WTC11 (cell line): ENCODE measurements around the gene EMP1. TPM values are rescaled to one million over a fixed set of nuclear protein-coding genes. Genes with fewer than 3 reads are reported as not detected.
A peak's percentile ranks its signal among the peaks of the same experiment; 100 is the strongest.

ENCODE experiments used
- ATAC-seq: fragments of 200-7000 bp; cut with Tn5 transposase; 2 replicates; pipeline ENCODE4 v1.10.0; 2021; ENCODE audit warnings: mild to moderate bottlenecking, moderate library complexity
- CTCF ChIA-PET: fragments of 300-600 bp; sonication (Branson Sonifier 250); formaldehyde crosslinking; loops from one replicate; lab custom pipeline; 2021; ENCODE audit warnings: antibody characterized with exemption; lab: Charles Lee
- POLR2A ChIA-PET: fragments of 350-600 bp; sonication (Branson Sonifier 250); formaldehyde crosslinking; loops from one replicate; lab custom pipeline; 2021; ENCODE audit warnings: antibody characterized with exemption; lab: Charles Lee
- DNase-seq: peaks from one replicate; pipeline ENCODE4 v3.0.0; 2021; ENCODE audit warnings: low spot score
- H3K27ac Mint-ChIP-seq: 2 replicates; pipeline ENCODE4 v1.8.0; 2021; ENCODE audit warnings: mixed read lengths
- H3K27me3 Mint-ChIP-seq: 2 replicates; pipeline ENCODE4 v1.8.0; 2021; ENCODE audit warnings: low read depth, mild to moderate bottlenecking, moderate library complexity, mixed read lengths
- H3K36me3 Mint-ChIP-seq: 2 replicates; pipeline ENCODE4 v1.8.0; 2021; ENCODE audit warnings: mixed read lengths
- H3K4me1 Mint-ChIP-seq: 2 replicates; pipeline ENCODE4 v1.8.0; 2022; ENCODE audit warnings: mixed read lengths
- H3K4me3 Mint-ChIP-seq: 2 replicates; pipeline ENCODE4 v1.8.0; 2021; ENCODE audit warnings: mild to moderate bottlenecking, moderate library complexity, mixed read lengths
- H3K9me3 Mint-ChIP-seq: 2 replicates; pipeline ENCODE4 v1.8.0; 2021; ENCODE audit warnings: mixed read lengths
- ATF1 ChIP-seq: sonication (generic); formaldehyde crosslinking; IDR thresholded peaks from 2 replicates; pipeline ENCODE4 v1.8.1; 2023; ENCODE audit warnings: mild to moderate bottlenecking, moderate library complexity, missing genetic modification reagents
- E2F5 ChIP-seq: sonication (generic); formaldehyde crosslinking; IDR thresholded peaks from 2 replicates; pipeline ENCODE4 v1.8.1; 2022; ENCODE audit warnings: mild to moderate bottlenecking, moderate library complexity, missing genetic modification reagents
- FOXK1 ChIP-seq: sonication (generic); formaldehyde crosslinking; IDR thresholded peaks from 2 replicates; pipeline ENCODE4 v1.8.0; 2022; ENCODE audit warnings: mild to moderate bottlenecking, moderate library complexity, missing genetic modification reagents
- HMGA2 ChIP-seq: fragments of 250-450 bp; sonication (Bioruptor Pico); IDR thresholded peaks from 2 replicates; pipeline ENCODE4 v1.4.0; 2021; ENCODE audit warnings: mild to moderate bottlenecking, moderate library complexity
- KAT7 ChIP-seq: sonication (generic); formaldehyde crosslinking; IDR thresholded peaks from 2 replicates; pipeline ENCODE4 v1.8.1; 2023; ENCODE audit warnings: missing genetic modification reagents, mild to moderate bottlenecking, borderline replicate concordance
- MXD4 ChIP-seq: fragments of 250-450 bp; sonication (Bioruptor Pico); IDR thresholded peaks from 2 replicates; pipeline ENCODE4 v1.8.0; 2021; ENCODE audit warnings: mild to moderate bottlenecking, moderate library complexity, borderline replicate concordance
- NFATC4 ChIP-seq: fragments of 250-450 bp; sonication (Bioruptor Pico); IDR thresholded peaks from 2 replicates; pipeline ENCODE4 v1.9.0; 2021; ENCODE audit warnings: mild to moderate bottlenecking
- NR1H2 ChIP-seq: sonication (generic); formaldehyde crosslinking; IDR thresholded peaks from 2 replicates; pipeline ENCODE4 v1.9.0; 2021; ENCODE audit warnings: mild to moderate bottlenecking, moderate library complexity, missing genetic modification reagents
- NR3C1 ChIP-seq: sonication (generic); formaldehyde crosslinking; conservative IDR thresholded peaks from 2 replicates; pipeline ENCODE4 v1.8.1; 2023; ENCODE audit warnings: low read depth, mild to moderate bottlenecking, missing genetic modification reagents
- SMAD3 ChIP-seq: sonication (generic); formaldehyde crosslinking; IDR thresholded peaks from 2 replicates; pipeline ENCODE4 v1.8.0; 2022; ENCODE audit warnings: missing genetic modification reagents, mild to moderate bottlenecking, borderline replicate concordance
- STAT6 ChIP-seq: sonication (generic); formaldehyde crosslinking; conservative IDR thresholded peaks from 2 replicates; pipeline ENCODE4 v1.8.1; 2023; ENCODE audit warnings: mild to moderate bottlenecking, low read depth, missing genetic modification reagents, moderate library complexity
- TP53 ChIP-seq: sonication (generic); formaldehyde crosslinking; IDR thresholded peaks from 2 replicates; pipeline ENCODE4 v1.8.1; 2023; ENCODE audit warnings: mild to moderate bottlenecking, missing genetic modification reagents
- ZNF232 ChIP-seq: sonication (generic); formaldehyde crosslinking; IDR thresholded peaks from 2 replicates; pipeline ENCODE4 v1.8.0; 2022; ENCODE audit warnings: mild to moderate bottlenecking, missing genetic modification reagents
- ZNF317 ChIP-seq: sonication (generic); formaldehyde crosslinking; IDR thresholded peaks from 2 replicates; pipeline ENCODE4 v1.8.1; 2023; ENCODE audit warnings: low read depth, mild to moderate bottlenecking, moderate library complexity, missing genetic modification reagents, borderline replicate concordance
- ZNF532 ChIP-seq: fragments of 250-450 bp; sonication (Bioruptor Pico); IDR thresholded peaks from 2 replicates; pipeline ENCODE4 v1.9.0; 2021; ENCODE audit warnings: mild to moderate bottlenecking, borderline replicate concordance
- total RNA-seq: library from RNA; stranded (reverse); gene quantifications from 3 replicates; pipeline ENCODE4 v1.2.3, GENCODE V29; 2021
- TF ChIP-seq, protein P1 (sequence below): fragments of 250-450 bp; sonication (Bioruptor Pico); IDR thresholded peaks from 2 replicates; pipeline ENCODE4 v2.1.2; 2022; ENCODE audit warnings: mild to moderate bottlenecking, moderate library complexity

The EMP1 gene
- total RNA-seq, 1 experiment from 2014 or later, result 1.4 TPM

GRCh38 chr12:13228579-13228978 lies 32.1 kb downstream of the EMP1 start (continued):
- TF ChIP-seq ZNF532 (CRISPR knock-in tag), result no peak
- TF ChIP-seq, all 79 proteins: peak for 0

- TF ChIP-seq STAT6 (CRISPR knock-in tag) (no peak), SMAD3 (CRISPR knock-in tag) (no peak), ZNF317 (CRISPR knock-in tag) (no peak)
- TF ChIP-seq, protein P1, sequence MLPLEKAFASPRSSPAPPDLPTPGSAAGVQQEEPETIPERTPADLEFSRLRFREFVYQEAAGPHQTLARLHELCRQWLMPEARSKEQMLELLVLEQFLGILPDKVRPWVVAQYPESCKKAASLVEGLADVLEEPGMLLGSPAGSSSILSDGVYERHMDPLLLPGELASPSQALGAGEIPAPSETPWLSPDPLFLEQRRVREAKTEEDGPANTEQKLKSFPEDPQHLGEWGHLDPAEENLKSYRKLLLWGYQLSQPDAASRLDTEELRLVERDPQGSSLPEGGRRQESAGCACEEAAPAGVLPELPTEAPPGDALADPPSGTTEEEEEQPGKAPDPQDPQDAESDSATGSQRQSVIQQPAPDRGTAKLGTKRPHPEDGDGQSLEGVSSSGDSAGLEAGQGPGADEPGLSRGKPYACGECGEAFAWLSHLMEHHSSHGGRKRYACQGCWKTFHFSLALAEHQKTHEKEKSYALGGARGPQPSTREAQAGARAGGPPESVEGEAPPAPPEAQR (CRISPR knock-in tag), result no peak
- H3K27me3 Mint-ChIP-seq, result peaks cover 2% of the 10 kb centered on the region; the same call in 1 of the 2 replicates
- ChIA-PET POLR2A (no interaction called here), CTCF (no interaction called here)
- H3K4me3 Mint-ChIP-seq, result no peak overlapping the region
- peaks cover 4% of the 10 kb centered on the region for H3K4me1 Mint-ChIP-seq
- ATAC-seq (peak; percentile 67), DNase-seq (no peak)
- no peak overlapping the region for H3K27ac Mint-ChIP-seq
- peaks cover 5% of the 10 kb centered on the region; the same call in 1 of the 2 replicates for H3K36me3 Mint-ChIP-seq
- peaks cover 17% of the 10 kb centered on the region for H3K9me3 Mint-ChIP-seq
Observed at GRCh38 chr12:13229504-13229903, 33.0 kb downstream of the EMP1 start.

DNA sequence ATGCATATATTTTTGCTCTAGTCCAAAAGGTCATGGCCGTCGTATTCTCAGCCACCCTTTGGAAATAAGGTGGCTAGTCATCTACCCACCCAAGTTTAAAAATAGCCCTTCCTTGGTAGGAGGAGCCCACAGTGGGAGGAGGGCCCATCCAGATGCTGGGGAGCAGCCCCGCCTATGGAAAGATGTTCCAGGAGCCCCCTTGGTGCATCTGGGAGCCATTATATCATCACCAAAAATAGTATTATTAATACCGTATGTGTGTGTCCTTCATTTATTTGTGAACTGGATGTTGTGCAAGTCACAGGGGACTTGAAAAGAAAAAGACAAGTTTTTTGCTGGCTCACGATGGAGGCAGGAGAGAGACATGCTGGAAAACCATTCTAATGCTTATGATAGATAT lies 34.0 kb downstream of the EMP1 start:
- Mint-ChIP-seq H3K36me3 (peaks cover 5% of the 10 kb centered on the region; the same call in 1 of the 2 replicates), H3K4me1 (peaks cover 4% of the 10 kb centered on the region), H3K4me3 (no peak overlapping the region), H3K9me3 (peaks cover 17% of the 10 kb centered on the region), H3K27ac (no peak overlapping the region), H3K27me3 (peaks cover 2% of the 10 kb centered on the region; the same call in 1 of the 2 replicates)
- POLR2A ChIA-PET, result no interaction called here
- DNase-seq (no peak), ATAC-seq (no peak)
- TF ChIP-seq TP53 (CRISPR knock-in tag), result no peak
- TF ChIP-seq NR3C1 (CRISPR knock-in tag), result no peak
- TF ChIP-seq ATF1 (CRISPR knock-in tag), result no peak
- no peak for TF ChIP-seq KAT7 (CRISPR knock-in tag)
- TF ChIP-seq E2F5 (CRISPR knock-in tag), result no peak
- no peak for TF ChIP-seq NR1H2
- no peak for TF ChIP-seq HMGA2
- no peak for TF ChIP-seq FOXK1 (CRISPR knock-in tag)
- no peak for TF ChIP-seq ZNF232
- no peak for TF ChIP-seq NFATC4
- TF ChIP-seq MXD4 (CRISPR knock-in tag), result no peak
- CTCF ChIA-PET, result interaction anchor here (0.6 kb wide), 2 partner anchors 19 to 712 kb away, joined by 5 read pairs; no protein-coding TSS in a partner anchor
